RWPE2 (cell line): ENCODE measurements around the gene EIF4G1.

Experiments
- ATAC-seq: fragments of 200-7000 bp; cut with Tn5 transposase; 3 replicates; pipeline ENCODE4 v1.9.1; 2021; ENCODE audit warnings: low read depth
- DNase-seq: peaks from one replicate; pipeline ENCODE4 v3.0.0-alpha.2; 2020; ENCODE audit warnings: low spot score
- H3K27ac ChIP-seq: fragments of 450-650 bp; 2 replicates; pipeline ENCODE4 v1.5.1; 2017; ENCODE audit warnings: mild to moderate bottlenecking; ENCODE audit not compliant: poor library complexity, severe bottlenecking
- H3K27me3 ChIP-seq: fragments of 250-450 bp; sonication (Bioruptor Pico); 2 replicates; pipeline ENCODE4 v1.5.1; 2021; ENCODE audit warnings: mild to moderate bottlenecking, moderate library complexity; ENCODE audit not compliant: insufficient read depth, poor library complexity, severe bottlenecking
- H3K36me3 ChIP-seq: fragments of 250-450 bp; sonication (Bioruptor Pico); 2 replicates; pipeline ENCODE4 v1.5.1; 2020; ENCODE audit warnings: low read depth, mild to moderate bottlenecking, moderate library complexity
- H3K4me1 ChIP-seq: fragments of 250-450 bp; sonication (Bioruptor Pico); 2 replicates; pipeline ENCODE4 v1.5.1; 2021; ENCODE audit warnings: mild to moderate bottlenecking, moderate library complexity; ENCODE audit not compliant: insufficient read depth, poor library complexity, severe bottlenecking
- H3K4me3 ChIP-seq: fragments of 250-450 bp; sonication (Bioruptor Pico); 2 replicates; pipeline ENCODE4 v1.5.1; 2021; ENCODE audit warnings: mild to moderate bottlenecking, moderate library complexity; ENCODE audit not compliant: severe bottlenecking
- H3K9me3 ChIP-seq: fragments of 250-450 bp; sonication (Bioruptor Pico); 2 replicates; pipeline ENCODE4 v1.5.1; 2021; ENCODE audit warnings: mild to moderate bottlenecking, moderate library complexity; ENCODE audit not compliant: severe bottlenecking
- CTCF ChIP-seq: fragments of 450-650 bp; IDR thresholded peaks from one replicate; pipeline ENCODE4 v1.5.1; 2017; ENCODE audit warnings: mild to moderate bottlenecking, moderate library complexity; ENCODE audit not compliant: poor library complexity, severe bottlenecking

Gene EIF4G1

GRCh38 chr3:184307915-184308314, 6.5 kb upstream of the EIF4G1 start:
- Histone ChIP-seq H3K4me1 (no peaks in the 10 kb centered on the region), H3K36me3 (peaks cover 69% of the 10 kb centered on the region), H3K27ac (no peak overlapping the region), H3K4me3 (no peak overlapping the region), H3K27me3 (no peaks in the 10 kb centered on the region), H3K9me3 (no peaks in the 10 kb centered on the region)
- no peak for ATAC-seq
- TF ChIP-seq CTCF: no peak
- no peak for DNase-seq

GRCh38 chr3:184308744-184309143, 5.7 kb upstream of the EIF4G1 start:
- Histone ChIP-seq H3K27me3 (no peaks in the 10 kb centered on the region), H3K4me1 (no peaks in the 10 kb centered on the region), H3K9me3 (no peaks in the 10 kb centered on the region), H3K27ac (no peak overlapping the region), H3K36me3 (peaks cover 61% of the 10 kb centered on the region), H3K4me3 (no peak overlapping the region)
- no peak for TF ChIP-seq CTCF
- ATAC-seq: no peak
- DNase-seq: no peak

GRCh38 chr3:184311633-184312032, 2.8 kb upstream of the EIF4G1 start:
- Histone ChIP-seq H3K4me3 (no peak overlapping the region), H3K36me3 (peaks cover 44% of the 10 kb centered on the region), H3K27me3 (no peaks in the 10 kb centered on the region), H3K9me3 (no peaks in the 10 kb centered on the region), H3K27ac (peak overlapping the region; percentile 10), H3K4me1 (peaks cover 1% of the 10 kb centered on the region)
- ATAC-seq (no peak), DNase-seq (no peak)
- TF ChIP-seq CTCF: no peak

GRCh38 chr3:184314700-184315542, 515 bp downstream of the EIF4G1 start:
- no peak for TF ChIP-seq CTCF
- Histone ChIP-seq H3K4me1 (peaks cover 12% of the 10 kb centered on the region), H3K27ac (peak overlapping the region; percentile 94), H3K4me3 (peak overlapping the region; percentile 97), H3K27me3 (no peaks in the 10 kb centered on the region), H3K36me3 (peaks cover 40% of the 10 kb centered on the region), H3K9me3 (no peaks in the 10 kb centered on the region)
- ATAC-seq: peak; percentile 18
- DNase-seq: no peak

- Histone ChIP-seq H3K27me3 (no peaks in the 10 kb centered on the region), H3K27ac (peak overlapping the region; percentile 94), H3K9me3 (no peaks in the 10 kb centered on the region), H3K4me1 (peaks cover 16% of the 10 kb centered on the region), H3K36me3 (peaks cover 45% of the 10 kb centered on the region), H3K4me3 (peak overlapping the region; percentile 97)
- no peak for DNase-seq
- no peak for TF ChIP-seq CTCF
- ATAC-seq: no peak
Measured at GRCh38 chr3:184315543-184315867, 1.1 kb downstream of the EIF4G1 start.
